KMS-11 (cell line): ENCODE data around the gene NFYA.

Experiments used
- H2AFZ ChIP-seq: fragments of 200-600 bp; sonication (generic); 2 replicates; pipeline ENCODE4 v1.6.1; 2016; ENCODE audit warnings: antibody characterized with exemption, mixed run types, low read depth
- H3K27ac ChIP-seq: fragments of 200-600 bp; sonication (generic); 2 replicates; pipeline ENCODE4 v1.6.1; 2016; ENCODE audit warnings: mild to moderate bottlenecking, mixed run types
- H3K27me3 ChIP-seq: fragments of 200-600 bp; sonication (generic); 2 replicates; pipeline ENCODE4 v1.6.1; 2017; ENCODE audit warnings: mild to moderate bottlenecking, low read depth, mixed run types, moderate library complexity; ENCODE audit not compliant: insufficient read depth
- H3K36me3 ChIP-seq: fragments of 200-600 bp; sonication (generic); 2 replicates; pipeline ENCODE4 v1.6.1; 2017; ENCODE audit warnings: mild to moderate bottlenecking, mixed run types; ENCODE audit not compliant: insufficient read depth
- H3K4me1 ChIP-seq: fragments of 200-600 bp; sonication (generic); 2 replicates; pipeline ENCODE4 v1.6.1; 2016; ENCODE audit warnings: mild to moderate bottlenecking, low read depth, mixed run types; ENCODE audit not compliant: poor library complexity, severe bottlenecking
- H3K4me2 ChIP-seq: fragments of 200-600 bp; sonication (generic); 2 replicates; pipeline ENCODE4 v1.7.0; 2016; ENCODE audit warnings: mild to moderate bottlenecking, mixed run types
- H3K4me3 ChIP-seq: fragments of 200-600 bp; sonication (generic); IDR thresholded peaks from 2 replicates; pipeline ENCODE4 v1.6.1; 2017; ENCODE audit warnings: low read depth, low read length, mixed read lengths; ENCODE audit not compliant: insufficient read depth
- H3K79me2 ChIP-seq: fragments of 200-600 bp; sonication (generic); 2 replicates; pipeline ENCODE4 v1.6.1; 2016; ENCODE audit warnings: low read depth, mixed run types; ENCODE audit not compliant: insufficient read depth
- H3K9ac ChIP-seq: fragments of 200-600 bp; sonication (generic); 2 replicates; pipeline ENCODE4 v1.6.1; 2016; ENCODE audit warnings: mild to moderate bottlenecking, mixed run types
- H4K20me1 ChIP-seq: fragments of 200-600 bp; sonication (generic); 2 replicates; pipeline ENCODE4 v1.6.1; 2016; ENCODE audit warnings: mild to moderate bottlenecking, mixed run types; ENCODE audit not compliant: insufficient read depth
- TF ChIP-seq, protein P1 (sequence below): fragments of 200-600 bp; sonication (generic); conservative IDR thresholded peaks from 2 replicates; pipeline ENCODE4 v1.6.1; 2017; ENCODE audit warnings: low read depth, mild to moderate bottlenecking, antibody characterized with exemption, low read length, moderate library complexity, mixed read lengths

NFYA gene

GRCh38 chr6:41072836-41073202, at the start of gene NFYA:
Gene NFYA (plus strand): TSS chr6:41072974. CDS start chr6:41079090, 6,116 bp downstream.
- Histone ChIP-seq H2AFZ (peak within 1 kb of the TSS; percentile 75), H3K9ac (peak within 1 kb of the TSS; percentile 98), H3K4me3 (no peak within 1 kb of the TSS), H3K79me2 (peaks cover 46% of the 10 kb centered on the region), H3K4me2 (peak within 1 kb of the TSS; percentile 91), H3K36me3 (no peaks in the 10 kb centered on the region), H3K27me3 (no peaks in the 10 kb centered on the region), H3K4me1 (peaks cover 33% of the 10 kb centered on the region), H3K27ac (peak within 1 kb of the TSS; percentile 97), H4K20me1 (peaks cover 8% of the 10 kb centered on the region; the same call in 1 of the 2 replicates)
- TF ChIP-seq, protein P1, sequence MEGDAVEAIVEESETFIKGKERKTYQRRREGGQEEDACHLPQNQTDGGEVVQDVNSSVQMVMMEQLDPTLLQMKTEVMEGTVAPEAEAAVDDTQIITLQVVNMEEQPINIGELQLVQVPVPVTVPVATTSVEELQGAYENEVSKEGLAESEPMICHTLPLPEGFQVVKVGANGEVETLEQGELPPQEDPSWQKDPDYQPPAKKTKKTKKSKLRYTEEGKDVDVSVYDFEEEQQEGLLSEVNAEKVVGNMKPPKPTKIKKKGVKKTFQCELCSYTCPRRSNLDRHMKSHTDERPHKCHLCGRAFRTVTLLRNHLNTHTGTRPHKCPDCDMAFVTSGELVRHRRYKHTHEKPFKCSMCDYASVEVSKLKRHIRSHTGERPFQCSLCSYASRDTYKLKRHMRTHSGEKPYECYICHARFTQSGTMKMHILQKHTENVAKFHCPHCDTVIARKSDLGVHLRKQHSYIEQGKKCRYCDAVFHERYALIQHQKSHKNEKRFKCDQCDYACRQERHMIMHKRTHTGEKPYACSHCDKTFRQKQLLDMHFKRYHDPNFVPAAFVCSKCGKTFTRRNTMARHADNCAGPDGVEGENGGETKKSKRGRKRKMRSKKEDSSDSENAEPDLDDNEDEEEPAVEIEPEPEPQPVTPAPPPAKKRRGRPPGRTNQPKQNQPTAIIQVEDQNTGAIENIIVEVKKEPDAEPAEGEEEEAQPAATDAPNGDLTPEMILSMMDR, result no peak

GRCh38 chr6:41023114-41023513, 49.7 kb upstream of the NFYA start:
- Histone ChIP-seq H3K4me2 (no peak overlapping the region), H3K27me3 (no peaks in the 10 kb centered on the region), H4K20me1 (no peaks in the 10 kb centered on the region), H3K79me2 (no peaks in the 10 kb centered on the region), H3K36me3 (no peaks in the 10 kb centered on the region), H3K4me1 (peaks cover 8% of the 10 kb centered on the region), H2AFZ (no peak overlapping the region), H3K27ac (no peak overlapping the region), H3K9ac (no peak overlapping the region), H3K4me3 (no peak overlapping the region)
- TF ChIP-seq, protein P1, result no peak

- H3K9ac ChIP-seq, result no peak overlapping the region
- no peaks in the 10 kb centered on the region for H4K20me1 ChIP-seq
- H3K36me3 ChIP-seq, result no peaks in the 10 kb centered on the region
- no peak overlapping the region for H2AFZ ChIP-seq
- no peak overlapping the region for H3K4me3 ChIP-seq
- H3K4me1 ChIP-seq, result peaks cover 8% of the 10 kb centered on the region
- no peak overlapping the region for H3K27ac ChIP-seq
- TF ChIP-seq, protein P1, result no peak
- no peaks in the 10 kb centered on the region for H3K27me3 ChIP-seq
- H3K4me2 ChIP-seq, result no peak overlapping the region; the same call in 1 of the 2 replicates
- H3K79me2 ChIP-seq, result no peaks in the 10 kb centered on the region
Observed at GRCh38 chr6:41025966-41026530, 46.7 kb upstream of the NFYA start.

DNA sequence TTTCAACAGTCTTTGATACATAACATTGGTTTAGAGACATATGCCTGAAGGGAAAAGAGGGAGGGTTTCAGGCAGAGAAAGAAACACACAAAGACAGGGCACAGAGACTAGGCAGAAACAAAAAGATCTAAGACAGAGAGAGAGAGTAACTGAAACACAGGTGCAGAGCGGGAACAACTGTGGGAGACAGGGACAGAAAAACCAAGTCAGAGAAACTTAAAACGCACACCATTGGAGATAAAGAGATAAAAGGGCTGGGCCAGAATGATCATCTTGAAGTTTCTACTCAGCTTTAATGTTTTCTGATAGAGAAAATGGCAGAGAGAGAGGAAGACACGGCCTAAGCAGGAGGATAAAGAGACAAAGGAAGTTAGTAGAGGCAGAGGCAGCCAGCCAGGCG, 45.5 kb upstream of the NFYA start:
- Histone ChIP-seq H3K4me2 (peak overlapping the region; percentile 67), H3K4me1 (peaks cover 8% of the 10 kb centered on the region), H3K36me3 (no peaks in the 10 kb centered on the region), H3K9ac (peak overlapping the region; percentile 67; the same call in 1 of the 2 replicates), H2AFZ (peak overlapping the region; percentile 98), H3K27ac (peak overlapping the region; percentile 63), H3K4me3 (no peak overlapping the region), H3K27me3 (no peaks in the 10 kb centered on the region), H3K79me2 (no peaks in the 10 kb centered on the region), H4K20me1 (no peaks in the 10 kb centered on the region)
- TF ChIP-seq, protein P1, result no peak
